Lower leg skin (tissue), 3 donors: ENCODE results near the gene P4HA2.

Experiments used
- CTCF ChIP-seq, 3 donors: fragments of 450-650 bp; IDR thresholded peaks; one replicate each; pipeline ENCODE4 v1.5.1; 2016; ENCODE audit warnings: antibody characterized with exemption in 3 of 3, mild to moderate bottlenecking in 3 of 3, moderate library complexity in 2 of 3
- POLR2A ChIP-seq, 2 donors: fragments of 450-650 bp; IDR thresholded peaks; one replicate each; pipeline ENCODE4 v1.6.1; 2016 to 2017; ENCODE audit warnings: antibody characterized with exemption in 2 of 2, mild to moderate bottlenecking in 1 of 2, moderate library complexity in 1 of 2

- TF ChIP-seq CTCF (IDR thresholded peaks at IDR 0.05) (no peak), POLR2A (IDR thresholded peaks at IDR 0.05) (no peak)
These were observed 5.6 kb downstream of the P4HA2 start for GRCh38 chr5:132221781-132222648.
